Kidney (tissue), 14 donors: Measurements from ENCODE around the gene NEU3. TPM values are rescaled to one million over a fixed set of nuclear protein-coding genes. Genes with fewer than 3 reads are reported as not detected.

ENCODE experiments used
- DNase-seq, 5 donors: peaks; one replicate each; pipeline ENCODE4 v3.0.0-alpha.2; 2013 to 2020
- FAIRE-seq: peaks from 2 replicates; lab custom pipeline; 2012; peaks lifted over from hg19 to GRCh38; lab: Jason Lieb, UNC
- H3K27ac ChIP-seq, 2 donors: one replicate each; pipeline ENCODE4 v1.7.0; 2013; ENCODE audit warnings: low read depth in 2 of 2, low read length in 2 of 2, inconsistent platforms in 1 of 2
- H3K27me3 ChIP-seq: one replicate; pipeline ENCODE4 v1.7.1; 2013; ENCODE audit warnings: low read length, inconsistent platforms; ENCODE audit not compliant: control insufficient read depth, insufficient read depth
- H3K36me3 ChIP-seq, 3 donors: one replicate each; pipeline versions ENCODE4 v1.7.0 to v1.7.1; 2013; ENCODE audit warnings: low read length in 3 of 3, control low read depth in 1 of 3, inconsistent platforms in 1 of 3; ENCODE audit not compliant: insufficient read depth in 3 of 3, control insufficient read depth in 2 of 3
- H3K4me1 ChIP-seq, 3 donors: one replicate each; pipeline versions ENCODE4 v1.7.0 to v1.7.1; 2013; ENCODE audit warnings: low read length in 3 of 3, inconsistent platforms in 1 of 3, low read depth in 1 of 3; ENCODE audit not compliant: control insufficient read depth in 2 of 3, insufficient read depth in 2 of 3
- H3K4me3 ChIP-seq, 3 donors: one replicate each; pipeline versions ENCODE4 v1.7.0 to v1.8.1; 2013; ENCODE audit warnings: low read length in 3 of 3, control low read depth in 1 of 3, inconsistent platforms in 1 of 3
- H3K9ac ChIP-seq, 3 donors: one replicate each; pipeline versions ENCODE4 v1.7.0 to v1.7.1; 2013; ENCODE audit warnings: low read length in 3 of 3, control low read depth in 1 of 3, inconsistent platforms in 1 of 3
- H3K9me3 ChIP-seq, 3 donors: one replicate each; pipeline versions ENCODE4 v1.7.0 to v1.7.1; 2013; ENCODE audit warnings: low read length in 3 of 3, control low read depth in 1 of 3, inconsistent platforms in 1 of 3; ENCODE audit not compliant: control insufficient read depth in 2 of 3, insufficient read depth in 1 of 3
- intact Hi-C: fragments of 100-400 bp; cut with DNase I; formaldehyde crosslinking; loops from one replicate; pipeline ENCODE4 v1.11.1; 2022
- polyA plus RNA-seq: library from polyadenylated mRNA; stranded (reverse); fragments of 350-450 nt; fragmentation: Illumina TruSeq; extraction: RNeasy Lipid Tissue Mini Kit (QIAGEN cat#74804); gene quantifications from one replicate; pipeline ENCODE4 v1.2.3, GENCODE V29; 2014; ENCODE audit warnings: low read depth, low replicate concordance; ENCODE audit not compliant: insufficient read depth
- total RNA-seq: library from RNA; stranded (reverse); fragmentation: NEBNext Ultra II Directional; extraction: Animal tissue kit (Norgen Biotek cat#: 25700); gene quantifications from one replicate; pipeline ENCODE4 v1.2.1, GENCODE V29; 2021
- TF ChIP-seq, protein P1 (sequence below): IDR thresholded peaks from 3 replicates; pipeline ENCODE4 v1.5.1; 2012; ENCODE audit warnings: mild to moderate bottlenecking, moderate library complexity, borderline replicate concordance; ENCODE audit not compliant: insufficient read depth; ENCODE audit errors: extremely low read depth
- donor health status: control.
- donor health status: control.
- donor health status: control.
- donor health status: control.
- donor health status: control.
- donor health status: DM: yes; HTN: yes; CAD: no.
- donor health status: Normal renal cell carcinoma (clear cell type).

The NEU3 gene
- total and polyA plus RNA-seq, 2 donors from 2014 or later, result 2.8 to 13.2 TPM

DNA sequence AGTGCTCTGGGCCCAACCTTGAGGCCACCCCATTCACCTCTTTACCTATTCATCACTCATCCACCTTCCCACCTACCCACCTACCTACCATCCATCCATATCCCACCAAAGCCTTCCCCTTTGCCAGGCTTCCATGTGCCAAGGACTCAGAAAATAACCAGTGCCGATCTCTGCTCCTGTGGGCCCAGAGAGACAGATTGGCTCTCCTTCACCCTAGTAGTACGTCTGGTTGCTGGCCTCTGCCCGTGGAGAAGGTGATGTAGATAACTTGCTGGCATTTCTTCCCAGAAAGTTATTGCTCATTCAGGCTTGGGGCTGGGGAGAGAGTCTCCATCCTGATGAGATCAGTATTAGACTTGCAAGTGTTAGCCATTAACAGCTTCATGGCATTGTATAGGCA, 45.2 kb downstream of the NEU3 start:
- H3K9ac ChIP-seq, result no peak overlapping the region
- TF ChIP-seq, protein P1, sequence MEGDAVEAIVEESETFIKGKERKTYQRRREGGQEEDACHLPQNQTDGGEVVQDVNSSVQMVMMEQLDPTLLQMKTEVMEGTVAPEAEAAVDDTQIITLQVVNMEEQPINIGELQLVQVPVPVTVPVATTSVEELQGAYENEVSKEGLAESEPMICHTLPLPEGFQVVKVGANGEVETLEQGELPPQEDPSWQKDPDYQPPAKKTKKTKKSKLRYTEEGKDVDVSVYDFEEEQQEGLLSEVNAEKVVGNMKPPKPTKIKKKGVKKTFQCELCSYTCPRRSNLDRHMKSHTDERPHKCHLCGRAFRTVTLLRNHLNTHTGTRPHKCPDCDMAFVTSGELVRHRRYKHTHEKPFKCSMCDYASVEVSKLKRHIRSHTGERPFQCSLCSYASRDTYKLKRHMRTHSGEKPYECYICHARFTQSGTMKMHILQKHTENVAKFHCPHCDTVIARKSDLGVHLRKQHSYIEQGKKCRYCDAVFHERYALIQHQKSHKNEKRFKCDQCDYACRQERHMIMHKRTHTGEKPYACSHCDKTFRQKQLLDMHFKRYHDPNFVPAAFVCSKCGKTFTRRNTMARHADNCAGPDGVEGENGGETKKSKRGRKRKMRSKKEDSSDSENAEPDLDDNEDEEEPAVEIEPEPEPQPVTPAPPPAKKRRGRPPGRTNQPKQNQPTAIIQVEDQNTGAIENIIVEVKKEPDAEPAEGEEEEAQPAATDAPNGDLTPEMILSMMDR, result no peak
- no peak for FAIRE-seq
- no peaks in the 10 kb centered on the region for H3K9me3 ChIP-seq
- no peak for DNase-seq
- no peaks in the 10 kb centered on the region for H3K36me3 ChIP-seq
- intact Hi-C loops, result no loop called here
- no peak overlapping the region for H3K27ac ChIP-seq
- no peak overlapping the region for H3K4me3 ChIP-seq
- no peaks in the 10 kb centered on the region for H3K4me1 ChIP-seq
- H3K27me3 ChIP-seq, result no peaks in the 10 kb centered on the region

DNA sequence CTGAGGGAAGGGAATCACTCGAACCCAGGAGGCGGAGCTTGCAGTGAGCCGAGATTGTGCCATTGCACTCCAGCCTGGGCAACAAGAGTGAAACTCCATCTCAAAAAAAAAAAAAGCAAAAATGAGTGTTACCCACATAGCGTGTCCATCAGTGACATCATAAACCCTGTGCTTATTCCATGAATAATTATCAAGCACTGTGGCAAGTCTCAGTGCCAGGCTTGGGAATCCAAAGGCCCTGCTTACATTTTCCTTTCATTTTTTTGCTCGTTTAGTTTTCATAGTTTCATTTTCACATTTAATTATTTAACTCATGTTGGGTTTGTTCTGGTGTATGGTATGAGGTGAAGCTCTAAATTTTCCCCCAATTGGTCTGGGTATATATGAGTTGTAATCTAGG, 46.5 kb downstream of the NEU3 start:
- DNase-seq (no peak), FAIRE-seq (no peak)
- TF ChIP-seq, protein P1, result no peak
- intact Hi-C loops, result no loop called here
- no peaks in the 10 kb centered on the region for H3K9me3 ChIP-seq
- H3K27me3 ChIP-seq, result no peaks in the 10 kb centered on the region
- H3K27ac ChIP-seq, result no peak overlapping the region
- H3K36me3 ChIP-seq, result no peaks in the 10 kb centered on the region
- H3K4me1 ChIP-seq, result no peaks in the 10 kb centered on the region
- H3K9ac ChIP-seq, result no peak overlapping the region
- H3K4me3 ChIP-seq, result no peak overlapping the region

DNA sequence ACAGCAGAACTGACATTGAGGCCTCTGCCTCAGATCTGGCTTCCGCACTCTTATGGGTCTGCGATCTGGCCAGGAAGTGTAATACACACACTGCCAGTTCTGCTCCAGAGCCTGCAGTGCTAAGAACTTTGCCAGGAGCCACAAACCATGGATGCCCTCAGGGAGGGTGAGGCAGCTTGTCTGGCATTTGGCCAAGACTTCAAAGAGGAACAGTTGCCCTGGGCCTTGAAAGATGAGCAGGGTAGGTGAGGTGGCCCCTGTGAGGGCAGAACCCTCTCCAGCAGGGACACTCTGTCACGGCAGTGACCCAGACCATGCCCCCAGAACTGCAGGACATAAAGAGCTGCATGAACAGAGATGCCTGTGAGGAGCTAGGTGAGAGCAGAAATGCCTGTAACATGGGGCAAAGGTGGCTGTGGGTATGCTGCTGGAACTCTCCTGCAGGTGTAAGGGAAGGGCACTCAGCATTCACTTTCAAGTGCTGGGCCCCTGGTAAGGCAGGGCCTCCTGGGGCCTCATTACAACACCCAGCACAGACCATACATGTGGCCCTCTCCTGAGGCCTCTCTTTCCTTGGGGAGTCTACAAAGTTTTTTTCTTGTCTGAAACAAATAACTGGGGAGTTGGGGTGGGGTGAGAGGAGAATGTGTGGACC, 47.3 kb downstream of the NEU3 start:
- no peaks in the 10 kb centered on the region for H3K4me1 ChIP-seq
- FAIRE-seq (no peak), DNase-seq (peak in 4 of 5 donors; percentile 14 to 38 (median 36))
- H3K27ac ChIP-seq, result no peak overlapping the region
- H3K9me3 ChIP-seq, result no peaks in the 10 kb centered on the region
- intact Hi-C loops, result no loop called here
- no peaks in the 10 kb centered on the region for H3K36me3 ChIP-seq
- TF ChIP-seq, protein P1, result no peak
- H3K4me3 ChIP-seq, result no peak overlapping the region
- no peaks in the 10 kb centered on the region for H3K27me3 ChIP-seq
- no peak overlapping the region for H3K9ac ChIP-seq
